Peyer's patch (tissue), 4 donors: ENCODE data around the gene RNF208.

Experiments
- CTCF ChIP-seq, 6 experiments: fragments of 450-650 bp in 4 of 6; fragments of 200-600 bp in 2 of 6; sonication (generic) in 1 of 6; IDR thresholded peaks; one replicate each; pipeline ENCODE4 v1.5.1; 2017 to 2019; ENCODE audit warnings: antibody characterized with exemption in 6 of 6, mild to moderate bottlenecking in 3 of 6, moderate library complexity in 1 of 6
- POLR2A ChIP-seq, 2 donors: fragments of 450-650 bp; IDR thresholded peaks; one replicate each; pipeline ENCODE4 v1.5.1; 2017; ENCODE audit warnings: antibody characterized with exemption in 2 of 2, mild to moderate bottlenecking in 2 of 2, moderate library complexity in 2 of 2

- TF ChIP-seq POLR2A (IDR thresholded peaks at IDR 0.05): no peak
- no peak for TF ChIP-seq CTCF (IDR thresholded peaks at IDR 0.05)
Observed at GRCh38 chr9:137181680-137182079, 40.4 kb downstream of the RNF208 start.
